ENCODE results near the gene AOAH.

The AOAH gene

GRCh38 chr7:36723951-36724664, at the start of gene AOAH:
Gene AOAH, minus strand, starts transcription at chr7:36724494. Its CDS starts 346 bp downstream, at chr7:36724148.
- DNase-seq (ENCODE audit: low spot score): no peak

DNA sequence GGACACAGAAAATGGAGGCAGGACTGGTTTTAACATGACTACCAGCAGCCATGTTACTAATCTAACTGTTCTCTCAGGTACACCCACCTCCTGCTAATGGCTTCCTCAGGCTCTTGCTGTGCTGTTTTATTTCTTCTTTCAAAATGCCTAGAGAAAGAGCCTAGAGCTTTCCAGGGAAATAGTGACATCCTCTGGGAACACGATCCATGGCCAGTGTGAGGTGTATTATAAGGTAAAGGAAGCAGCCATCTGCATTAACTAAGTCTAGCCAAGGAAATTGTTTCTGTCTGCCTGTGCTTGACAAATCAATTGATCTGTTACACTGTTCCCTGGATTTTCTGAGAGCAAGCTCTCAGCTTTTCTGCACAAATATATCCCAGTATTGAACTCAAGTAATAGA, 42.2 kb upstream of the AOAH start:
- no peak for DNase-seq (ENCODE audit: low spot score)

- no peak for DNase-seq (ENCODE audit: low spot score)
These were observed 41.3 kb upstream of the AOAH start for GRCh38 chr7:36765605-36766004.

GRCh38 chr7:36764929-36765328, 40.6 kb upstream of the AOAH start:
- no peak for DNase-seq (ENCODE audit: low spot score)

DNA sequence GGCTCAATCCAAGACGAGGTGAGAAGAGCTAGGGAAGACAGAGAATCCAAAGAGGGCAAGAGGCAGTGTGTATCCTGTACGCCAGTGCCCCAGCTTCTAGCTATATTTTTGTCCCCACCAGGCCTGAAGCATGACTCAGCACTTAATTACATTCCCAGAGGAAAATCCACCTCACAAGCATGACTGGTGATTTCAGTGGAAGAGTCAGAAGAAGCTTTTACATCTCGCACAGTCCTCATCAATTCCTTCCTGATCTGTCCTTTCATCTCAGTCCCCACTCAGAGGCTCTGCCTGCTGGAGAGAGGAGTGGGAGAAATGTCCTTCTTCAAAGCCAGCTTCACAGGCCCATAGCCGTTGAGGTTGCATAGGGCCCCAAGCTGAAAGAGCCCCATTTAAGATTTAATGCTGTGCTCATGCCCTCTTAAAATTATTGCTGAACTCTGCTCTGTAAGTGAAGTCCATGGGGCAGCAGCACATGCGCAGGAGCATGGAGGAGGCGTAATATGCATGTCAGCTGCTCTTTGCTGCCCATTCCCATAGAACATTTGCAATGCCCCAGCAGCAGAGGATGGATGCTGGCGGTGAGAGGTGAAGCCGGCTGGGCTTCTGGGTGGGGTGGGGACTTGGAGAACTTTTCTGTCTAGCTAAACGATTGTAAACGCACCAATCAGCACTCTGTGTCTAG, 39.0 kb upstream of the AOAH start:
- no peak for DNase-seq (ENCODE audit: low spot score)

DNA sequence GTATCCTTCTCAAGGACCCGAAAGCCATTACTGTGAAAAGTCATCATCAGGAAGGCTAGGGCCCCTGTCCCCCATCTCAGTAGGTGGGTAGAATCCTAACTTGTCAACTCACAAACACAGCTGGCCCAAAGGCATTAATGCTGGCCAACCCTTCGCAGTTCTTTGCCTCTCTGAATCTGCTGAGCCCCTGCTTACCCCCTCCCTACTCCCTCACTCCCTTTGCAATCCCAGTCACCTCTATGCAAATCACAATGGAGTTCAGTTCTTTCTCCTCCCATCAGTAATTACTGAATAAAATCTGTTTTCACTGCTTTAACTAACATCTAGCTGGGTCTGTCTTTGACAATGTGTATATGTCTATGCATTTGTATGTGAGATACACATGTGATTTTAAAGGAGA, 38.1 kb upstream of the AOAH start:
- no peak for DNase-seq (ENCODE audit: low spot score)

DNA sequence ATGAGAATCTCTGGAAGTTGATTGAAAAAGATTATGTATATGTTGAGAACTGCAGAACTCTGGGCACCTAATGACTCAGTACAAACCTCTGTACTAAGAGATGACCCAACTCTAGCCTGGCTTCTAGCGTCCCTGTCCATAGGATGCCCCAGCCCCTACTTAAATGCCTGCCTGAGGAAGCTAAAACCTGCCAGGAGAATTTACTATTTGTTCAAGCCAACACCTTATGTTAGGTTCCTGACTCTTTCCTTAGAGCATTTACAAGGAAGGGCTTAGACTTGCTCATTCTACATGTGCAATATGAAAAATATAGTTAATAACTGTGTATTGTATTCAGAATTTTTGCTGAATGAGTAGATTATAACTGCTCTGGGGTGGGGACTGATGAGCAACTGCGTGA, 37.5 kb upstream of the AOAH start:
- DNase-seq (ENCODE audit: low spot score): no peak

DNA sequence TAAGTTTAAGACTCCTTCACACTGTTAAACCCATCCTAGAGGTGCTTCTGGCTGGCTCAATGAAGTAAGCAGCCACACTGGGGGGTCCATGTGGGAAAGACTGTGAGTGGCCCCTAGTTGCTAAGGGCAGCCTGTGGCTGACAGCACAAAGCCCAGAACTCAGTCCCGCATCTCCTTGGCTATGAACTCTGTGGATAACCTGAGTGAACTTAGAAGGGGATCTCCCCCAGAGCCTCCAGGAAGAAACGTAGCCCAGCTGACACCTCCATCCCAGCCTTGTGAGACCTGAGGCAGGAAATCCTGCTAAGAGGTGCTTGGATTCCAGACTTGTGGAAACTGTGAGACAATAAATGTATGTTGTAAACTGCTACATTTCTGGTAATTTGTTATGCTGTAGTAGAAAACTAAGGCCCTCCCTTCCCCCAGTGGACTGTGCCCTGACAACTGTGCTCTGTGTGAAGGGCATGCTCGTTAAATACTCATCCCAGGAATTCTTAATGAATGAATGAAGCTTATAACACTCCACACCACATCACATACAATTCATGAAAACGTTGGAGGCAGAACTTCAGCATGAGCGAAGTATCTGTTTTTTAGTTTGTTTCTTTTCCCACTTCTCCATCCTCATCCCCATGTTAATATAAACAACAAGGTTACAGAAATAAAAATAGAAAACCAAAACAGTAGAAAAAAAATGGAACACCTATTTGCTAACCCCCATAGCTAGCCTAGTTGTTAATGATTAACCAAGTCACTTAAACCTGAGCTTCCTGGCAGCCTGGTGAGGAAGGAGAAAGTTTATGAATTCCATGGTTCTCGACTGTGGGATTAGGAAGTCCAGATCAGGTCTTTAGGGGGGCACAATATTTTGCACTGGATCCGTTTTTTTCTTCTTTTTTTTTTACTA, 36.8 kb upstream of the AOAH start:
- peak; percentile 39 for DNase-seq (ENCODE audit: low spot score)

DNA sequence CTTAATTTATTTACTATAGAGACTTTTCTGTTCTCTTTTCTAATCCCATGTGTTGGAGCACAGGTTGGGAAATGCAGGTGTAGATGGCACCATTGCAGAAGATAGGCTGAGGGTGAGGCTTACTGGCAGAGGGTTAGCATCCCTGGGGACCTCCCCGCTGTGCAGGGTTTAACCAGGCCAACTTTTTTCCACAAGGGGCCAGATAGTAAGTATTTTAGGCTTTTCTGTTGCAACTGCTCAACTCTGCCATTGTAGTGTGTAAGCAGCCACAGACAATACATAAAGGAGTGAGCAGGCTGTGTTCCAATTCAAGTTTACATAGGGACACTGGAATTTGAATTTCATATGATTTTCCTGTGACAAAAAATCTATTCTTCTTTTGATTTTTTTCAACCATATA, 34.6 kb upstream of the AOAH start:
- DNase-seq (ENCODE audit: low spot score): no peak

DNA sequence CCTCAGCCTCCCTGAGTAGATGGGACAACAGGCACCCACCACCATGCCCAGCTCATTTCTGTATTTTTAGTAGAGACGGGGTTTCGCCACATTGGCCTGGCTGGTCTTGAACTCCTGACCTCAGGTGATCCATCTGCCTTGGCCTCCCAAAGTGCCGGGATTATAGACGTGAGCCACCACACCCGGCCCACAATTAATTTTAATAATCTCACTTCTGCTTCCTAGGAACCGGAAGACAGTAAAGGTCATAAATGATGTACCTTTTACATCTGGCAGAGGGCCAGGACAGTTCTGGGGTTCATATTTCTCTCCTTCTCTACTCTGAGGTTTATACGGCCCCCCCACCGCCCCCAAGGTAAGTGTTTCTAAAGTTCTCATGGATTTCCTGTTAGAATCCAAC, 31.2 kb upstream of the AOAH start:
- DNase-seq (ENCODE audit: low spot score): no peak

- no peak for DNase-seq (ENCODE audit: low spot score)
These were observed 27.9 kb upstream of the AOAH start for GRCh38 chr7:36752026-36752711.

GRCh38 chr7:36750451-36750850, 26.2 kb upstream of the AOAH start:
- DNase-seq (ENCODE audit: low spot score): no peak

DNA sequence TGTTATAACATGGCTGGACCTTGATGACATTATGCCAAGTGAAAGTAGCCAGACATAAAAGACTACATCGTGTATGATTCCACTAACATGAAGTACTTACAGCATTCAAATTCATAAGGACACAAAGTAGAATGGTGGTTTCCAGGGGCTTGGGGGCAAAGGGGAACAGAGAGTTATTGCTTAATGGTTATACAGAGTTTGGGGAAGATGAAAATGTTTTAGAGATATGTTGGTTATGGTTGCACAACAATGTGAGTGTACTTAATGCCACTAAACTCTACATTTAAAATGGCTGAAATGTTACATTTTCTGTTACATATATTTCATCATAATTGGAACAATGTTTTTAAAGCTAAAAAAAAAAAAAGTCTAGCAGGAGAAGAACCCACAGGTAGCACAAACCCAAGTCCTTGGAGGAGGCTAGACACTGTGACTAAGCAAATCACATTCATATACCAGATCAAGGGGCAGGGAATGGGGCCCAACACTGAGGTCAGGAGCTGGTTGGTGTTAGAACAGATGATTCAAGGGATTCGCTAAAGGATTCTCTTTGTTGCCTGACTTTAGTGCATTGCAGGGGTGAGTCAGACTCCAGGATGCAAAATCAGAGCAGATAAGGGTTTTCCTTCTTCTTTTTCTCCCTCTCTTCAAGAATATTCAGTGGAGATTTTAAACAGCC, 25.1 kb upstream of the AOAH start:
- DNase-seq (ENCODE audit: low spot score): no peak

DNA sequence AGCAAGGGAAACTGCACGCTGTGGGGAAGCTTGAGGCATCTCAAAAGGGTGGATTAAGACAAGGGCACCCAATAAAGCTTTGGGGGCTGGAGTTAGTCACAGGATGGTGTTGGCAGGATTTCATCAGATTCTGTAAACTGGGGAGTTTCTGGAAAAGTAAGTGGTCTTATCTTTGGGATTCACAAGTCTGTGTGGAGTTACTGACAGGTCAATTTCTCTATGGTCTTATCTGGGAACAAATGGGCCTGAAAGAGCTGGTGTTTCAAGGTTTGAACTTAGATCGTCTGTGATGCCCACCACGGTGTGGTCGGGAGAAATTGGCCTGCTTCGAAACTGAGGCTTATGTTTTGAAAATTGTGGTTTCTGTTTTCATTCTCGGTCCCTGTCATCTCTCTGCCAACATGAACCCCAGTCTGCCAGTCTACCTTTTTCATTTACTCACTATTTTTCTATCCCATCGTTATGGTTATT, 23.8 kb upstream of the AOAH start:
- DNase-seq (ENCODE audit: low spot score): no peak

DNA sequence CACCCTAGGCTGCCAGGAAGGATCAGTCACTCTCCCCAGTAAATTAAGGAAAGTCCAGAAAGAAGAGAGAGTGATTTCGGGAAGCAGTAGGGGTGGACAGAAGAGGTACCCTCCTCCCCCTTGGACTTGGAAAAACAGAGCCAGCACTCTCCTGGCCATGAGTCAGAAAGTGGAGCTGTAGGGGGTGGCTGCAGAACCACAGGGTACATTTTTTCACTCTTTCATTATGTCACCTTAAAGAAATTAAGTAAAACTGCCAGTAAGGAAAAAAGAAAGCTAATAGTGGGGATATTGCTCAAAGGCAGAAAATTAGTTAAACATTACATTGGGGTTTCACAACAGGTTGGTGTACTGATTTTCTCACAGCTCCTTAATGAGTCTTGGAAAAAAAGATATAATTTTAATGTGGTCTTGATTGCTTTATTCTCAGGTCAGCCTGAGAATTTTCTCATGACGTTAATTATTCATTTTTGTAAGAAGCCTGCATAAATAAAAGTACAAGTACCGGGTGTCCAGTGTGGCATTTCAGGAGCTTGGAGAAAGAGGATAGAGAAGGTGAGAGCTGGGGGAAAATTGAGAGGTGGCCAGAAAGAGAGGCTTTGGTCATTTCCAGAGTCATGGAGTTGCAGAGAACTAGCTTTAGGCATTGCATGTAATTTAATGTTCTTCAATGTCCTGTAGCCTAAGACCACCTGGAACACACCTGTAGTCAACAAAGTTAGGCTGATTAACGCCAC, 23.2 kb upstream of the AOAH start:
- DNase-seq (ENCODE audit: low spot score): no peak

- DNase-seq (ENCODE audit: low spot score): peak; percentile 15
These were observed 22.1 kb upstream of the AOAH start for GRCh38 chr7:36746347-36746746.

DNA sequence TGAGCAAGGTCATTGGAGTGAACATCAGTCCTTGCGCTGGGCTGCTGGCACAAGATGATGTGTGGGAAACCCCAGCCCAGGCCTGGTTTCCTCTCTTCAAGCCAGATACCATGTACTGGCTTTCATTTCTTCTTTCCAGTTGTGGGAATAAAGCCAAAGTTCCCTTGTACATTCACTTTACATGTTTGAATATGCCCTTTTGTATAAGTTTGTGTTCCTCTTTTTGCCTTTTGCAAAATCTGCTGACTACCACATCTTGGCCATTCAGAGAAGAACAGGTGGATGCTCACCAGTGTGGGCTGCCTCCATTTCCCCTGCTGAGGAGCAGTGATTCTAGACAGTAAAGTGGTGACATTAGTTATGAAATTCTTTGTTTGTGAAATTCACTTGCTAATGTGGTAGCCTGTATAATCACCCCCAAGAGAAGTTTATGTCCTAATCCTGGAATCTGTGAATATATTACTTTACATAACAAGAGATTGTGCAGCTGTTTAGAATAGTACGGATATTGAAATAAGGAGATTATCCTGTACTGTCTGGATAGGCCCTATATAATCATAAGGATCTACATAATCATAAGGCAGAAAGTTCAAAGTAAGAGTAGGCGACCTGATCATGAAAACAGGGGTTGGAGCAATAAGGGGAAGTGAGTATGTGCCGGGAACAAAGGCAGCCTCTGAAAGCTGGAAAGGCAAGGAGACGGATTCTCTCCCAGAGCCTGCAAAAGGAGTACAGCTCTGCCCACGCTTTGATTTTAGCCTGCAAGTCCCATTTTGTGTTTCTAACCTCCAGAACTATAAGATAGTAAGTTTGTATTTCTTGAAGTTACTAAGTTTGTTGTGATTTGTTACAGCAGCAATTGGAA, 18.8 kb upstream of the AOAH start:
- no peak for DNase-seq (ENCODE audit: low spot score)

- no peak for DNase-seq (ENCODE audit: low spot score)
These were observed 17.6 kb upstream of the AOAH start for GRCh38 chr7:36741866-36742265.

DNA sequence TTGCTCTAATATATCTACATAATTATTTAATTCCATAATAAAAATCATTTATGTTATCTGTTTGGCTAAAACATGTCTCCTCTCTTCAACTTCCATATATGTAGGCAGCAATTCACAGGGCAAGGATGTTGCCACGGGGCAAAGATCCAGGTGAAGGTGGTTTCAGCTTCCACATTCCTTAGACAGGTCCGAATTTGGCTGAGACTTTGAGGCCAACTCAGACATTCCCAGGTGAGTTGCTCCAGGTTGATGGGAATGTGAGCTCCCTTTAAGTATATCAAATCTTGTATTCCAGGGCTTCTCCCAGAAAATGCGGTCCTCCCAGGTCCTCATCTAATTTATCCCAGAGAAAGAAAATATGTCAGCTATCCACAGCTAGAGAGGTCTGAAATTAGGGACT, 15.1 kb upstream of the AOAH start:
- no peak for DNase-seq (ENCODE audit: low spot score)

GRCh38 chr7:36736899-36737211, 12.6 kb upstream of the AOAH start:
- DNase-seq (ENCODE audit: low spot score): no peak
